NCI-H2029 treated with DMSO at 0.1 percent for 48 hours (cell line): ENCODE results near the gene IFNA17.
"Not testable (repeated sequence)": the region's sequence is repeated elsewhere in the genome, so short reads cannot be mapped to it uniquely, and the experiment has no call there.

Source experiments
- DNase-seq: peaks from one replicate; lab custom pipeline; 2025; lab: John Stamatoyannopoulos, UW

The IFNA17 gene

DNA sequence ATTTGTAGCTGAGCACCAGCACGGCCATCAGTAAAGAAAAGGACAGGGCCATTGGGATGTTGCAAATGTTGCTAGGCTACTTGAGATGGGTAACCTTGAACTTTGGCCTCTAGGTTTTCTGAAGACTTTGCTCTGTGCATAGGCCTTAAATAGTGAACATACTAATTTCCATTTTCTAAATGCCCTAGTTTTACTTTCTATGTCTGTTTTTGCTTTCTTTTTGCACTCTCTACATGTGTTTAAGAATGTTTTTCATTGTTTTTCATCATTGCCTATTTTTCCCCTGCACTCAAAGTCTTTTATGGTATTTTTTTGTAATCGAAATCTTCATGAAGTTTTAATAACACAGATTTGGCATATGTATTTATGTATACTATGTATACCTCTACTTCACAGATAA, at the start of gene IFNA17:
Gene IFNA17 (minus strand): TSS at position 101 of the 400 bp plus-strand sequence. CDS start 49 bp downstream, at position 52.
- no peak for DNase-seq

DNA sequence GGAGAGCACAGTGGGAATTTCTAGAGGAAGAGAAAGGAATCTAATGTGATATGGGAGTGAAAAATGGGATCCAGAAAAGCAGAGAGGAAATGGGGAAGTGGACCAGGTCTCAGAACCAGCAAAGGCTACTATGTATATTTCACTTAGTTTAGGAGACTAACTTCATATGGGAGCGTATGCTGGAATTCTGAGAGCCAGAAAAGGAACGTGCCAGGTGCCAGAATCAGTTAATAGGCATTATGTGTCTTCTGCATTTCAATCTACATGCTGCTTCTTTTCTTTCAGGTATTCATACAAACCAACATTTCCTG, 40.3 kb upstream of the IFNA17 start:
- no peak for DNase-seq

DNA sequence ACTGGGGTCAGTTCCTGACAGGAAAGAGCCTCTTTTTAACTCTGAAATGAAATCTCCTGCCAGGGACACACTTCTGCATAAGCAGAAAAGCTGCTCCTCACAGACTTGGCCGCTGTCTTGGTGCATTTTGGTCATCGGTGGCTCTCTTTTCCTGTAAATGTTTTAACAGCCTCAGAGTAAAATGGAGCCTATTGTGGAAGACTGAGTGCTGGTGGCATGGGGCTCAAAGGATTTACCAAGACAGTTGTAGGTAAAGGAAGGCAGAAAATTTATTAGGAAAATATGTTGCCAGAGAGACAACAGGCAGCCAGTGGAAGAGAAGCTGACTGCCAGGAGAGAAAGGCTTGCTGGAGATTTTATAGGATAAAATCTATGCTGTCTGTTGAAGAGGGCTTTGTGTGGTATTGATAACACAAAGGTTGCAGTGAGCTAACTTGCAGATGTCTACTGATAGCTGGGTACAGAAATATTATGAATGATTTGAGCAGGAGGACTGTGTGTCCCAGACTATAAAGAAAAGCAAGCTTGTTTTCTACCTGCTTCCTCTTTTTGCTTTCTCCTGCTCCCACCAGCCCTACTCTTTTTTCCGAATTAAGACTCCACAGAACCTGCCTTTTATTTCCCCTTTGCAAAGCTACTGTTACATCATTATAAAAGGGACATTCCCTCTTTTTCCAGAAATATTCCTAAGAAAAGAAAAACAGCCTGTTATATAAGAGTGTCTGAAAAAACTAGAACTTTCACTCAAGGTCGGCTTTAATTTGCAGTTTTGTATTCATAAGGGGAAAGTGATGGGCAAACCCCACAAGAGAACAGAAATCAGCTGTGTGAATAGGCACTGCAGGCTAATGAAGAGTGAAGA, 39.7 kb upstream of the IFNA17 start:
- DNase-seq = no peak

GRCh38 chr9:21266733-21267484, 38.9 kb upstream of the IFNA17 start:
- no peak for DNase-seq

DNA sequence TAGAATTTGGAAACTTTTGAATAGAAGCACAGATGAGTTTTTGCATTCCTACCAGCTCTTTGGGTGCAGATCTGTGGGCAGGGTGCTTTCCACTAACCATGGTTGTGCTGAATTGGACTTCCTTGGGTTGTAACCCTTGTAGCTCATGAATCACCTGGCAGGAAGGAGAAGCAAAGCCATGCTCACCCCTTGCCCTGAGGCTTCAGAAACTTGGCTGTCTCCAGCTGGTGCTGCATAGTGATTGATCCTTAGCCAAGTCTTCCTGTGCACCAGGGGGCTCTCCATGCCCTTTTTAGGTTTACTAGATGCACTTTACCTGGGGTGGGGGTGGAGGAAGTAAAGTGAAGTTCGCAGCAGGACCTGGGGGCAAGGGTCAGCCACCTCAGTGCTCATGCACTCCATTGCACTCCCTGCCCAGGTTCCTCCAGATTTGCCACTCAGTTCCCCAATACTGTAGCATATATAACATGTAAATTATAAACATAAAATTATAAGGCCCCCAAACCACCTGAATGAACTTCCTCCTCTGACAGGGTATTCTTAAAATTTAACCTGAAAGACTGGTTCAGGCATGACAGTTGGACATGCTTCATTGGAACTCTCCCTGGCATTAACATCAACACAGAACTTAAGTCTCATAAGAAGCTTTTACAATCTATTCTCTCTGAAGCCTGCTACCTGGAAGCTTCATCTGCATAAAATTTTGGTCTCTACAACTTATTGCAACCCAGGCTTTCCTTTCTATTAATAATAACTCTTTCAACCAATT, 37.6 kb upstream of the IFNA17 start:
- DNase-seq = no peak

- no peak for DNase-seq
These were observed 27.7 kb upstream of the IFNA17 start for GRCh38 chr9:21255538-21256212.

DNA sequence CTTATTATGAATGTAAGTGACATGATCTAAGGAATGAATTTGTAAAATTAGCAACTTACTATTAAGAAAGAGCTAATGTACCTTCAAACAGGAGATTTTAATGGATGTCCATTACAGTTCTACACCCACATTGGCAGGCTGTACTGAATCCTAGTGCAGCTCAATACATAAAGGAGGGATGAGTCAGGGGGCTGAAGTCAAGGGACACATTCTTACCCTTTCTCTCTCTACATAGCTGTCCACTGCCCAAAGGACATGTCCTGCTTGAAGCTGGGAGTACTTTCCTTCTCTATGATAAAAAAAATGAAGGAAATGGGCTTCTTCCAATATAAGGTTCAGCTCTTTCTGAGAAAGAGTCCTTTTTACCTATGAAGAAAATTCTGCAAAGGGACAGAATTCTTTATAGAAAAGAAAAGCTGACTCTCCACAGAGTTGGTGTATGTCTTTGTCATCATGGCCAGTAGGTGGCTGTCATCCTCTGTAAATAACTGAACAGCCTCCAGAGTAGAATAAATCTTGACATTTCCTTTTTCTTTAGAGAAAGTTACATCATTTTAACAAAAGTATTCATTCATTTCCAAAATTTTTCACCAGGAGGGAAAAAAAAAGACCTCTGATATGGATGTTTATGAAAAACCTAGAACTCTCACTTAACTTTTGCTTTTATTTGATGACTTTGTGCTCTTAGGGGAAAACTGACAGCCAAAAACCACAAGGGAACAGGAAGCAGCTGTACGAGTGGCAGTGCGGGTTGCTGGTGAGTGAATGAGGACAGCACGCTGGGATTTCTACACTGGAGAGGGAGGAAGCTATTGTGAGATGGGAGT, 24.9 kb upstream of the IFNA17 start:
- no peak for DNase-seq

- DNase-seq = no peak
These were observed 23.6 kb upstream of the IFNA17 start for GRCh38 chr9:21251638-21252037.

DNA sequence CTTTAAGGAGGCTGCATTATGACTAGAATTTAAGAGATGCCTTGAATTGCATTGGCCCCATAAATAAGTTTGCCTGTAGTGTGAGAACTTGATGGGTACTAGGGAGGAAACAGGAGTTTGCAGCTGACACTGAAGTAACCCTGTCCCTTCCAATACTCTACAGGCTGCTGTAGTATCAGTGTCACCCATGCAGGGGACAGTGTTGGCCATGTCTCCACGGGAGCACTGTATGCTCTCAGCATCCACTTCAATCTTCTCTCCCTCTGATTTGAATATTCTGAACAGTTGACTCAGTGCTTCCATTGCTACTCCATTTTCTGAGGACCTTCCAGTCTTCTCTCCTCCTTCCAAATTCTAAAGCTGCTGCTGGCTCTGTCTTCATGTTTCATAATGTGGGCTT, 23.2 kb upstream of the IFNA17 start:
- DNase-seq = no peak

DNA sequence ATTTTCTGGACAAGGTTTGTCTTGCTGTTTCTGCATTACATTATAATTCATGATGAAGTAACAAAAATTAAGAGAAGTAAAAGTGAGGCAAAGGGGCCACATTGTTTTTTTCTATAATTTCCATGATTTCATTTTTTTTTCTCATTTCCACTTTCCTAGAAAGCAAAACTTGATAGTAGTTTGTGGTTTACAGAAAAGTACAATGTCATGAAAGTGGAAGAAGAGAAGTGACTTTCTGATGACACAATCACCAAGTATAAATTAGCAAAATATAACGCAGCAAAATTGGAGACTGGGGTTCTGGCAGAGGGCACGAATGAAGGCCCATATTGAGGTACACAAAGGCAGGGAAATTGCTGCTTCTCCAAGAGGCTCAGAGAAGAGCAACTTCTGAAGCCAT, 16.8 kb upstream of the IFNA17 start:
- no peak for DNase-seq

DNA sequence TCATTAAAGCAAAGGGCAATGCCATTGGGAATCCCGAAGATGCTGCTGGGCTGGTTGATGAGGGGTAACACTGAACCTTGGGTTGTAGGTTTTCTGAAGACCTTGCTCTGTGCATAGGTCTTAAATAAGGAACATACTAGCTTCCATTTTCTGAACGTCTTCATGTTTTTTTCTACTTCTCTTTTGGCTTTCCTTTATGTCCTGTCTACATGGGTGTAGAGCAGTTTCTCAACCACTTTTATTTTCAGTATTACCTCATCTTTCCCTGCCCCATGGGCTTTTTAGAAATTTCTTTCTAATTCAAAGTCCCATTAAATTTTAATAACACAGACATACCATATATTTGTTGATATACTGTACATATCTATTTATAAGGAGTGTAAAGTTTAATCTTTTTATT, 11.9 kb upstream of the IFNA17 start, which contains the start of gene IFNA14:
Gene IFNA14 (minus strand): TSS at position 95 of the 400 bp plus-strand sequence. CDS start 70 bp downstream, at position 25.
- no peak for DNase-seq

DNA sequence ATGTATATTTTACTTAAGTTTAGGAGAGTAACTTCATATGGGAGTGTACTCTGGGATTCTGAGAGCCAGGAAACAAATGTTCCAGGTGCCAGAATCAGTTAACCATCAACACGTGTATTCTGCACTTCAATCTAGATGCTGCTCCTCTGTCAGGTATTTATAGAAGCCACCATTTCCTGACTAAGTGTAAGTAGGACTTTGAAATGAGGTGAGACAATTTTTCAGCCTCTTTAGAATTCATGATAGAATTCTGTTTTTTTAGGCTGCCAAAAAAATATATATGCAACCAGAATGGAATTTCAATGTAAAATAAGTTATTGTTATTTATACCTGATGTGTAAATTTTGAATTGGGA, 8.3 kb upstream of the IFNA17 start:
- DNase-seq = not testable (repeated sequence)

DNA sequence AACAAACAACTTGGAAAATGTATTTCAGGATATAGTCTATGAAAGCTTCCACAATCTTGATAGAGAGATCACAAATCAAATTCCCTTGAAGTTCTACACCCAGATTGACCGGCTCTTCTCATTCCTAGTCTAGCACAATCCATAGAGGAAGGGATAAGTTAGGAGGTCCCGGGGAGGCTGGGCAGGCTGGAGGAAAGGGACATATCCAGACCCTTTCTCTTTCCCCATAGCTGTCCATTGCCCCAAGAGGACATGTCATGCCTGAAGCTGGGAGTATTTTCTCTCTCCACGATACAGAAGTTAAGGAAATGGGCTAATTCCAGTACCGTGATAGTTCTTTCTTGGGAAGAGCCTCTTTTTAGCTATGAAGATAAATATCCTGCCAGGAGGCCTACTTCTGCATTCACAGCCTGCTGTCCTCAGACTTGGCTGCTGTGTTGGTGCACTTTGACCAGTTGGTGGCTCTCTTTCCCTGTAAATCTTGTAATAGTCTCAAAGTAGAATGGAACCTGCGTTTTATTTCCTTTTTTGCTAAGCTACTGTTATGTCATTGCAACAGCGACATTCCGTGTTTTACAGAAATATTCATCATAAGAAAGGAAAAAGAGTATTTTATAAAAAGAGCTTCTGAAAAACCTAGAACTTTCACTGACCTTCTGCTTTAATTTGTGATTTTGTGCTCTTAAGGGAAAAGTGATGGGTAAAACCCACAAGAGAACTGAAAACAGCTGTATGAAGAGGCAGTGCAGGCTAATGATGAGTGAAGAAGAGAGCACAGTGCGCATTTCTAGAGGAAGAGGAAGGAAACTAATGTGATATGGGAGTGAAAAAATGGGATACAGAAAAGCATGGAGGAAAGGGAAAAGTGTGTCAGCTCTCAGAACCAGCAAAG, 7.7 kb upstream of the IFNA17 start:
- not testable (repeated sequence) for DNase-seq

- DNase-seq = no peak
These were observed 6.2 kb upstream of the IFNA17 start for GRCh38 chr9:21234153-21234687.

- no peak for DNase-seq
These were observed 5.2 kb upstream of the IFNA17 start for GRCh38 chr9:21233258-21233657.

GRCh38 chr9:21217211-21217610, 10.8 kb downstream of the IFNA17 start, which contains the start of gene IFNA16:
IFNA16 (minus strand) TSS chr9:21217311; CDS start chr9:21217305, 6 bp downstream.
- DNase-seq = not testable (repeated sequence)

DNA sequence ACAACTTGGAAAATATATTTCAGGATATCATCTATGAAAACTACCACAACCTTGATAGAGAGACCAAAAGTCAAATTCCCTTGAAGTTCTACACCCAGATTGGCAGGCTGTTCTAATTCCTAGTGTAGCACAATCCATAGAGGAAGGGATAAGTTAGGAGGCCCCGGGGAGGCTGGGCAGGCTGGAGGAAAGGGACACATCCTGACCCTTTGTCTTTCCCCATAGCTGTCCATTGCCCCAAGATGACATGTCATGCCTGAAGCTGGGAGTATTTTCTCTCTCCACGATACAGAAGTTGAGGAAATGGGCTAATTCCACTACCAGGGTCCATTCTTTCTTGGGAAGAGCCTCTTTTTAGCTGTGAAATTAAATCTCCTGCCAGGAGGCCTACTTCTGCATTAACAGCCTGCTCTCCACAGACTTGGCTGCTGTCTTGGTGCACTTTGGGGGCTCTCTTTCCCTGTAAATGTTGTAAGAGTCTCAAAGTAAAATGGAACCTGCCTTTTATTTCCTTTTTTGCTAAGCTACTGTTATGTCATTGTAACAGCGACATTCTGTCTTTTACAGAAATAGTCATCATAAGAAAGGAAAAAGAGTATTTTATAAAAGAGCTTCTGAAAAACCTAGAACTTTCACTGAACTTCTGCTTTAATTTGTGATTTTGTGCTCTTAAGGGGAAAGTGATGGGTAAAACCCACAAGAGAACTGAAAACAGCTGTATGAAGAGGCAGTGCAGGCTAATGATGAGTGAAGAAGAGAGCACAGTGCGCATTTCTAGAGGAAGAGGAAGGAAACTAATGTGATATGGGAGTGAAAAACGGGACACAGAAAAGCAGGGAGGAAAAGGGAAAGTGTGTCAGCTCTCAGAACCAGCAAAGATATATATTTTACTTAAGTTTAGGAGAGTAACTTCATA, 14.4 kb downstream of the IFNA17 start:
- not testable (repeated sequence) for DNase-seq

- not testable (repeated sequence) for DNase-seq
These were observed 15.9 kb downstream of the IFNA17 start for GRCh38 chr9:21212160-21212559.
